GM12878 (cell line): ENCODE measurements around the gene ELP2.

Experiments
- ASH2L ChIP-seq: fragments of 300-600, 200-600 bp; sonication (generic); IDR thresholded peaks from 2 replicates; pipeline ENCODE4 v1.6.1; 2017; ENCODE audit warnings: low read depth, mild to moderate bottlenecking, borderline replicate concordance
- EP300 ChIP-seq, 2 experiments: fragments of 150-350 bp in 1 of 2; IDR thresholded peaks; 2 replicates each; pipeline ENCODE4 v1.6.1; 2011 to 2012; ENCODE audit warnings: low read depth in 2 of 2, low read length in 2 of 2, borderline replicate concordance in 1 of 2, improper control_type of control experiment in 1 of 2, inconsistent platforms in 1 of 2; ENCODE audit not compliant: control insufficient read depth in 1 of 2
- EZH2 ChIP-seq: IDR thresholded peaks from 2 replicates; pipeline ENCODE4 v1.6.1; 2012; ENCODE audit warnings: low read depth, mild to moderate bottlenecking, control low read depth, inconsistent platforms, low read length, borderline replicate concordance; ENCODE audit not compliant: control insufficient read depth
- JUND ChIP-seq: IDR thresholded peaks from 2 replicates; pipeline ENCODE4 v1.6.1; 2012; ENCODE audit warnings: low read depth, mild to moderate bottlenecking, low read length, improper control_type of control experiment, moderate library complexity
- MYC ChIP-seq: IDR thresholded peaks from 2 replicates; pipeline ENCODE4 v1.6.1; 2011; ENCODE audit warnings: mild to moderate bottlenecking, low read length, moderate library complexity, inconsistent platforms; ENCODE audit not compliant: insufficient read depth, insufficient replicate concordance, insufficient read length, severe bottlenecking
- TF ChIP-seq, protein P1 (sequence below), 3 experiments: IDR thresholded peaks in 2 of 3; conservative IDR thresholded peaks in 1 of 3; 2 replicates each; pipeline ENCODE4 v1.5.1; 2011; ENCODE audit warnings: low read depth in 3 of 3, low read length in 3 of 3, mild to moderate bottlenecking in 3 of 3, control low read depth in 2 of 3, moderate library complexity in 2 of 3, inconsistent platforms in 1 of 3, mixed read lengths in 1 of 3; ENCODE audit not compliant: control insufficient read depth in 2 of 3, insufficient read depth in 1 of 3; ENCODE audit errors: extremely low read depth in 1 of 3
- TF ChIP-seq, protein P2 (sequence below): fragments of 150-350 bp; IDR thresholded peaks from 2 replicates; pipeline ENCODE4 v1.6.1; 2016; ENCODE audit warnings: low read depth, low read length

DNA sequence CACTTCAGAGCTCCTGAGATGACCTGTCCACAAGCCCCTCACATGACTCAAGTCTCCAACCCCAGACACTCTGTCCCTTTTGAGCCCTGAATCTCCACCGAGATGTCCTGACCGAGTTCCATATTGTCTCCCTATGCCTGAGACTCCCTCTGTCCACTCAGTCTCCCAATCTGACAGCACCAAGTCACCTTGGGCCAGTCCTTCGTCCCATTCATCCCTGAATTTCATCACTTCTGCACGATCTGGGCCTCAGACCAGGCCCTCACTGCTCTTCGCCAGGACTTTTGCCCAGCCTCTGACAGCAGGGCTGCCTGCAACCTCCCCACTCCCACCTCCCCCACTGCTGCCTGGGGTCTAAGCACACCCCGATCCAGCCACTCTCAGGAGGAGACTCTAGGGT lies 53.3 kb downstream of the ELP2 start:
- TF ChIP-seq ASH2L (no peak), EZH2 (no peak), JUND (no peak), MYC (no peak), EP300 (IDR thresholded peaks at IDR 0.05; ENCODE audit: borderline replicate concordance in 1 of 2, control insufficient read depth in 1 of 2, low read depth in 2 of 2, low read length in 2 of 2) (no peak)
- TF ChIP-seq, protein P1, sequence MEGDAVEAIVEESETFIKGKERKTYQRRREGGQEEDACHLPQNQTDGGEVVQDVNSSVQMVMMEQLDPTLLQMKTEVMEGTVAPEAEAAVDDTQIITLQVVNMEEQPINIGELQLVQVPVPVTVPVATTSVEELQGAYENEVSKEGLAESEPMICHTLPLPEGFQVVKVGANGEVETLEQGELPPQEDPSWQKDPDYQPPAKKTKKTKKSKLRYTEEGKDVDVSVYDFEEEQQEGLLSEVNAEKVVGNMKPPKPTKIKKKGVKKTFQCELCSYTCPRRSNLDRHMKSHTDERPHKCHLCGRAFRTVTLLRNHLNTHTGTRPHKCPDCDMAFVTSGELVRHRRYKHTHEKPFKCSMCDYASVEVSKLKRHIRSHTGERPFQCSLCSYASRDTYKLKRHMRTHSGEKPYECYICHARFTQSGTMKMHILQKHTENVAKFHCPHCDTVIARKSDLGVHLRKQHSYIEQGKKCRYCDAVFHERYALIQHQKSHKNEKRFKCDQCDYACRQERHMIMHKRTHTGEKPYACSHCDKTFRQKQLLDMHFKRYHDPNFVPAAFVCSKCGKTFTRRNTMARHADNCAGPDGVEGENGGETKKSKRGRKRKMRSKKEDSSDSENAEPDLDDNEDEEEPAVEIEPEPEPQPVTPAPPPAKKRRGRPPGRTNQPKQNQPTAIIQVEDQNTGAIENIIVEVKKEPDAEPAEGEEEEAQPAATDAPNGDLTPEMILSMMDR (IDR thresholded peaks at IDR 0.05 in 2 of 3, conservative IDR thresholded peaks at IDR 0.05 in 1 of 3; ENCODE audit: control insufficient read depth in 2 of 3, extremely low read depth in 1 of 3, insufficient read depth in 1 of 3, low read depth in 3 of 3, low read length in 3 of 3), result no peak
- TF ChIP-seq, protein P2, sequence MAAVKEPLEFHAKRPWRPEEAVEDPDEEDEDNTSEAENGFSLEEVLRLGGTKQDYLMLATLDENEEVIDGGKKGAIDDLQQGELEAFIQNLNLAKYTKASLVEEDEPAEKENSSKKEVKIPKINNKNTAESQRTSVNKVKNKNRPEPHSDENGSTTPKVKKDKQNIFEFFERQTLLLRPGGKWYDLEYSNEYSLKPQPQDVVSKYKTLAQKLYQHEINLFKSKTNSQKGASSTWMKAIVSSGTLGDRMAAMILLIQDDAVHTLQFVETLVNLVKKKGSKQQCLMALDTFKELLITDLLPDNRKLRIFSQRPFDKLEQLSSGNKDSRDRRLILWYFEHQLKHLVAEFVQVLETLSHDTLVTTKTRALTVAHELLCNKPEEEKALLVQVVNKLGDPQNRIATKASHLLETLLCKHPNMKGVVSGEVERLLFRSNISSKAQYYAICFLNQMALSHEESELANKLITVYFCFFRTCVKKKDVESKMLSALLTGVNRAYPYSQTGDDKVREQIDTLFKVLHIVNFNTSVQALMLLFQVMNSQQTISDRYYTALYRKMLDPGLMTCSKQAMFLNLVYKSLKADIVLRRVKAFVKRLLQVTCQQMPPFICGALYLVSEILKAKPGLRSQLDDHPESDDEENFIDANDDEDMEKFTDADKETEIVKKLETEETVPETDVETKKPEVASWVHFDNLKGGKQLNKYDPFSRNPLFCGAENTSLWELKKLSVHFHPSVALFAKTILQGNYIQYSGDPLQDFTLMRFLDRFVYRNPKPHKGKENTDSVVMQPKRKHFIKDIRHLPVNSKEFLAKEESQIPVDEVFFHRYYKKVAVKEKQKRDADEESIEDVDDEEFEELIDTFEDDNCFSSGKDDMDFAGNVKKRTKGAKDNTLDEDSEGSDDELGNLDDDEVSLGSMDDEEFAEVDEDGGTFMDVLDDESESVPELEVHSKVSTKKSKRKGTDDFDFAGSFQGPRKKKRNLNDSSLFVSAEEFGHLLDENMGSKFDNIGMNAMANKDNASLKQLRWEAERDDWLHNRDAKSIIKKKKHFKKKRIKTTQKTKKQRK, result no peak
